ENCODE data around the gene FBLN1.

GRCh38 chr22:45473626-45474237 is 29.0 kb upstream of the FBLN1 start:
- TF ChIP-seq CTCF (IDR thresholded peaks at IDR 0.05; ENCODE audit: low read length) = no peak
- TF ChIP-seq EZH2 (IDR thresholded peaks at IDR 0.05; ENCODE audit: borderline replicate concordance, low read length) = no peak

Measured in OCI-LY1 (cell line).